ENCODE results near the gene MEA1. TPM values are rescaled to one million over a fixed set of nuclear protein-coding genes. Genes with fewer than 3 reads are reported as not detected.

The MEA1 gene
- total and polyA plus RNA-seq, 10 of the 15 experiments (the other 5 are each of a cell fraction or from before 2014, with no cell fraction given), result 59.1 to 148 (median 96.4) TPM

DNA sequence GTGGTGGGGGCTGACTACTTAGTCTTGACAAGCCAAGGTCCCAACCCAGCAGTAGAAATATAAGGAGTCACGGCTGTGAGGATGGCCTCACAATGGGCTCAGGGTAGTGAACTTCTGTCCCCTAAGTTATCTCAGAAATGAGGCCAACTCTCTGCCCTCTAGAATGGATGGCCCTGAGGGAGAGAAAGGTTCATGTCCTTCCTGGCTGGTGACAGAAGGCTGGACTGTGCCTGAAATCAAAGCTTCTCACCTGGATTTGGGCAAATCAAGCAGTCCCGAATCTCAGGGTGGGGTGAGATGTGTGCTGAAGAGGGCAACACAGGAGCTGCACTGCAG, 20.4 kb upstream of the MEA1 start:
- H3K79me2 ChIP-seq (ENCODE audit: control insufficient read depth, insufficient read depth, low read length), result no peaks in the 10 kb centered on the region
- ChIA-PET CTCF (no interaction called here), RAD21 (ENCODE audit: unreplicated experiment) (no interaction called here), SMC1A (ENCODE audit: uncharacterized antibody, unreplicated experiment) (no interaction called here), POLR2A (interaction anchor here (0.6 kb wide), 1 partner anchor 243 kb away, joined by 3 read pairs; no protein-coding TSS in a partner anchor)
- no peaks in the 10 kb centered on the region for H4K20me1 ChIP-seq (ENCODE audit: control insufficient read depth, insufficient read depth)
- no peak overlapping the region for H3K27ac ChIP-seq (ENCODE audit: control insufficient read depth, insufficient read depth)
- in situ Hi-C loops (cut with MboI), result no loop called here
- intact Hi-C loops (cut with micrococcal nuclease; ENCODE audit: unreplicated experiment), result no loop called here
- DNase-seq (ENCODE audit: low read depth, low spot score) (no peak), FAIRE-seq (no peak), ATAC-seq (no peak)
- no peak overlapping the region for H2AFZ ChIP-seq (ENCODE audit: control insufficient read depth, low read depth, low read length)
- BruUV-seq (replicated peaks), result no TSS peak
- no peak overlapping the region for H3K4me3 ChIP-seq
- no peaks in the 10 kb centered on the region for H3K4me1 ChIP-seq (ENCODE audit: control insufficient read depth, insufficient read depth, low read length)
- H3K4me2 ChIP-seq (ENCODE audit: control insufficient read depth, insufficient read depth), result no peak overlapping the region
- H3K9me3 ChIP-seq (replicated peaks; ENCODE audit: control insufficient read depth, insufficient read depth, low read length), result no peaks in the 10 kb centered on the region
- no peaks in the 10 kb centered on the region for H3K27me3 ChIP-seq (replicated peaks in 1 of 2; ENCODE audit: control insufficient read depth in 2 of 2, insufficient read depth in 2 of 2, low read length in 1 of 2)
- H3K9ac ChIP-seq (ENCODE audit: control insufficient read depth, insufficient read depth, low read length), result no peak overlapping the region
- H3K36me3 ChIP-seq (ENCODE audit: control insufficient read depth in 2 of 2, insufficient read depth in 2 of 2, low read length in 1 of 2), result peaks cover 13 to 21% of the 10 kb centered on the region in 2 experiments
- WGBS (ENCODE audit: insufficient coverage, insufficient replicate concordance, low lambda C conversion rate, missing lambda C conversion rate), result 67% methylated on average over 2 of the region's 2 CpGs
- no peak for TF ChIP-seq MEF2A (IDR thresholded peaks at IDR 0.05; ENCODE audit: insufficient read depth, low read depth, low read length)
- TF ChIP-seq, protein P1, sequence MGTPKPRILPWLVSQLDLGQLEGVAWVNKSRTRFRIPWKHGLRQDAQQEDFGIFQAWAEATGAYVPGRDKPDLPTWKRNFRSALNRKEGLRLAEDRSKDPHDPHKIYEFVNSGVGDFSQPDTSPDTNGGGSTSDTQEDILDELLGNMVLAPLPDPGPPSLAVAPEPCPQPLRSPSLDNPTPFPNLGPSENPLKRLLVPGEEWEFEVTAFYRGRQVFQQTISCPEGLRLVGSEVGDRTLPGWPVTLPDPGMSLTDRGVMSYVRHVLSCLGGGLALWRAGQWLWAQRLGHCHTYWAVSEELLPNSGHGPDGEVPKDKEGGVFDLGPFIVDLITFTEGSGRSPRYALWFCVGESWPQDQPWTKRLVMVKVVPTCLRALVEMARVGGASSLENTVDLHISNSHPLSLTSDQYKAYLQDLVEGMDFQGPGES (IDR thresholded peaks at IDR 0.05), result no peak
- TF ChIP-seq SIX5 (IDR thresholded peaks at IDR 0.05; ENCODE audit: low read depth, low read length, severe bottlenecking), result no peak
- TF ChIP-seq, protein P2, sequence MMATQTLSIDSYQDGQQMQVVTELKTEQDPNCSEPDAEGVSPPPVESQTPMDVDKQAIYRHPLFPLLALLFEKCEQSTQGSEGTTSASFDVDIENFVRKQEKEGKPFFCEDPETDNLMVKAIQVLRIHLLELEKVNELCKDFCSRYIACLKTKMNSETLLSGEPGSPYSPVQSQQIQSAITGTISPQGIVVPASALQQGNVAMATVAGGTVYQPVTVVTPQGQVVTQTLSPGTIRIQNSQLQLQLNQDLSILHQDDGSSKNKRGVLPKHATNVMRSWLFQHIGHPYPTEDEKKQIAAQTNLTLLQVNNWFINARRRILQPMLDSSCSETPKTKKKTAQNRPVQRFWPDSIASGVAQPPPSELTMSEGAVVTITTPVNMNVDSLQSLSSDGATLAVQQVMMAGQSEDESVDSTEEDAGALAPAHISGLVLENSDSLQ (IDR thresholded peaks at IDR 0.05), result no peak
- no peak for TF ChIP-seq YY1 (IDR thresholded peaks at IDR 0.05; ENCODE audit: low read depth, low read length)
- TF ChIP-seq SRF (IDR thresholded peaks at IDR 0.05; ENCODE audit: low read depth in 2 of 2, low read length in 2 of 2), result no peak
- TF ChIP-seq, protein P3, sequence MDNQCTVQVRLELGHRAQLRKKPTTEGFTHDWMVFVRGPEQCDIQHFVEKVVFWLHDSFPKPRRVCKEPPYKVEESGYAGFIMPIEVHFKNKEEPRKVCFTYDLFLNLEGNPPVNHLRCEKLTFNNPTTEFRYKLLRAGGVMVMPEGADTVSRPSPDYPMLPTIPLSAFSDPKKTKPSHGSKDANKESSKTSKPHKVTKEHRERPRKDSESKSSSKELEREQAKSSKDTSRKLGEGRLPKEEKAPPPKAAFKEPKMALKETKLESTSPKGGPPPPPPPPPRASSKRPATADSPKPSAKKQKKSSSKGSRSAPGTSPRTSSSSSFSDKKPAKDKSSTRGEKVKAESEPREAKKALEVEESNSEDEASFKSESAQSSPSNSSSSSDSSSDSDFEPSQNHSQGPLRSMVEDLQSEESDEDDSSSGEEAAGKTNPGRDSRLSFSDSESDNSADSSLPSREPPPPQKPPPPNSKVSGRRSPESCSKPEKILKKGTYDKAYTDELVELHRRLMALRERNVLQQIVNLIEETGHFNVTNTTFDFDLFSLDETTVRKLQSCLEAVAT (IDR thresholded peaks at IDR 0.05), result no peak
- TF ChIP-seq, protein P4, sequence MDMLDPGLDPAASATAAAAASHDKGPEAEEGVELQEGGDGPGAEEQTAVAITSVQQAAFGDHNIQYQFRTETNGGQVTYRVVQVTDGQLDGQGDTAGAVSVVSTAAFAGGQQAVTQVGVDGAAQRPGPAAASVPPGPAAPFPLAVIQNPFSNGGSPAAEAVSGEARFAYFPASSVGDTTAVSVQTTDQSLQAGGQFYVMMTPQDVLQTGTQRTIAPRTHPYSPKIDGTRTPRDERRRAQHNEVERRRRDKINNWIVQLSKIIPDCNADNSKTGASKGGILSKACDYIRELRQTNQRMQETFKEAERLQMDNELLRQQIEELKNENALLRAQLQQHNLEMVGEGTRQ (IDR thresholded peaks at IDR 0.05; ENCODE audit: borderline replicate concordance, low read depth, low read length), result no peak
- TF ChIP-seq, protein P5, sequence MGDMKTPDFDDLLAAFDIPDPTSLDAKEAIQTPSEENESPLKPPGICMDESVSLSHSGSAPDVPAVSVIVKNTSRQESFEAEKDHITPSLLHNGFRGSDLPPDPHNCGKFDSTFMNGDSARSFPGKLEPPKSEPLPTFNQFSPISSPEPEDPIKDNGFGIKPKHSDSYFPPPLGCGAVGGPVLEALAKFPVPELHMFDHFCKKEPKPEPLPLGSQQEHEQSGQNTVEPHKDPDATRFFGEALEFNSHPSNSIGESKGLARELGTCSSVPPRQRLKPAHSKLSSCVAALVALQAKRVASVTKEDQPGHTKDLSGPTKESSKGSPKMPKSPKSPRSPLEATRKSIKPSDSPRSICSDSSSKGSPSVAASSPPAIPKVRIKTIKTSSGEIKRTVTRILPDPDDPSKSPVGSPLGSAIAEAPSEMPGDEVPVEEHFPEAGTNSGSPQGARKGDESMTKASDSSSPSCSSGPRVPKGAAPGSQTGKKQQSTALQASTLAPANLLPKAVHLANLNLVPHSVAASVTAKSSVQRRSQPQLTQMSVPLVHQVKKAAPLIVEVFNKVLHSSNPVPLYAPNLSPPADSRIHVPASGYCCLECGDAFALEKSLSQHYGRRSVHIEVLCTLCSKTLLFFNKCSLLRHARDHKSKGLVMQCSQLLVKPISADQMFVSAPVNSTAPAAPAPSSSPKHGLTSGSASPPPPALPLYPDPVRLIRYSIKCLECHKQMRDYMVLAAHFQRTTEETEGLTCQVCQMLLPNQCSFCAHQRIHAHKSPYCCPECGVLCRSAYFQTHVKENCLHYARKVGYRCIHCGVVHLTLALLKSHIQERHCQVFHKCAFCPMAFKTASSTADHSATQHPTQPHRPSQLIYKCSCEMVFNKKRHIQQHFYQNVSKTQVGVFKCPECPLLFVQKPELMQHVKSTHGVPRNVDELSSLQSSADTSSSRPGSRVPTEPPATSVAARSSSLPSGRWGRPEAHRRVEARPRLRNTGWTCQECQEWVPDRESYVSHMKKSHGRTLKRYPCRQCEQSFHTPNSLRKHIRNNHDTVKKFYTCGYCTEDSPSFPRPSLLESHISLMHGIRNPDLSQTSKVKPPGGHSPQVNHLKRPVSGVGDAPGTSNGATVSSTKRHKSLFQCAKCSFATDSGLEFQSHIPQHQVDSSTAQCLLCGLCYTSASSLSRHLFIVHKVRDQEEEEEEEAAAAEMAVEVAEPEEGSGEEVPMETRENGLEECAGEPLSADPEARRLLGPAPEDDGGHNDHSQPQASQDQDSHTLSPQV (IDR thresholded peaks at IDR 0.05), result no peak
- no peak for TF ChIP-seq CHD4 (IDR thresholded peaks at IDR 0.05)
- TF ChIP-seq, protein P6, sequence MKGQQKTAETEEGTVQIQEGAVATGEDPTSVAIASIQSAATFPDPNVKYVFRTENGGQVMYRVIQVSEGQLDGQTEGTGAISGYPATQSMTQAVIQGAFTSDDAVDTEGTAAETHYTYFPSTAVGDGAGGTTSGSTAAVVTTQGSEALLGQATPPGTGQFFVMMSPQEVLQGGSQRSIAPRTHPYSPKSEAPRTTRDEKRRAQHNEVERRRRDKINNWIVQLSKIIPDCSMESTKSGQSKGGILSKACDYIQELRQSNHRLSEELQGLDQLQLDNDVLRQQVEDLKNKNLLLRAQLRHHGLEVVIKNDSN (IDR thresholded peaks at IDR 0.05; ENCODE audit: borderline replicate concordance, extremely low read length, insufficient read depth, low read depth, low read length), result no peak
- no peak for TF ChIP-seq CBFB (IDR thresholded peaks at IDR 0.05; ENCODE audit: low read depth)
